IMR-90 (cell line): ENCODE results near the gene CCL2. TPM values are rescaled to one million over a fixed set of nuclear protein-coding genes. Genes with fewer than 3 reads are reported as not detected.

ENCODE experiments used
- ATAC-seq: fragments of 200-7000 bp; cut with Tn5 transposase; 2 replicates; pipeline ENCODE4 v1.9.1; 2020; ENCODE audit warnings: low read depth, mild to moderate bottlenecking, moderate library complexity
- BruUV-seq: library from RNA; stranded (reverse); fragments of 400-500 nt; replicated peaks from 2 replicates; lab custom pipeline; 2021; lab: Mats Ljungman, UMichigan
- CTCF ChIA-PET: fragments of 300-600 bp; formaldehyde crosslinking; extraction: SDS; loops from one replicate; lab custom pipeline; 2021; ENCODE audit warnings: antibody characterized with exemption; lab: Yijun Ruan, JAX
- POLR2A ChIA-PET: fragments of 300-600 bp; sonication (Branson Sonifier 250); formaldehyde crosslinking; loops from one replicate; lab custom pipeline; 2022; ENCODE audit warnings: antibody characterized with exemption; ENCODE audit not compliant: unreplicated experiment; lab: Charles Lee
- DNase-seq: peaks from one replicate; pipeline ENCODE4 v3.0.0; 2013
- H2AFZ ChIP-seq: replicated peaks from 2 replicates; pipeline ENCODE3; 2013; ENCODE audit warnings: low read length, mild to moderate bottlenecking; ENCODE audit not compliant: poor library complexity
- H2AK5ac ChIP-seq: 2 replicates; pipeline ENCODE4 v1.6.1; 2013; ENCODE audit warnings: low read depth, low read length, inconsistent platforms
- H2AK9ac ChIP-seq: replicated peaks from 2 replicates; pipeline ENCODE3; 2013; ENCODE audit warnings: mild to moderate bottlenecking, low read depth, low read length, moderate library complexity; ENCODE audit not compliant: poor library complexity
- H2BK120ac ChIP-seq: 2 replicates; pipeline ENCODE4 v1.6.1; 2013; ENCODE audit warnings: low read depth, low read length, inconsistent platforms
- H2BK15ac ChIP-seq: 3 replicates; pipeline ENCODE4 v1.6.1; 2013; ENCODE audit warnings: low read depth, low read length, inconsistent platforms
- H2BK20ac ChIP-seq: 2 replicates; pipeline ENCODE4 v1.6.1; 2013; ENCODE audit warnings: low read depth, mild to moderate bottlenecking, inconsistent platforms, low read length, moderate library complexity
- H2BK5ac ChIP-seq: 2 replicates; pipeline ENCODE4 v1.6.1; 2013; ENCODE audit warnings: mild to moderate bottlenecking, low read depth, low read length, inconsistent platforms; ENCODE audit not compliant: poor library complexity, severe bottlenecking
- H3K14ac ChIP-seq: replicated peaks from 2 replicates; pipeline ENCODE4 v1.6.1; 2013; ENCODE audit warnings: low read depth, low read length, inconsistent platforms
- H3K18ac ChIP-seq: 2 replicates; pipeline ENCODE4 v1.6.1; 2013; ENCODE audit warnings: low read depth, low read length, control low read depth
- H3K23ac ChIP-seq: 2 replicates; pipeline ENCODE4 v1.6.1; 2013; ENCODE audit warnings: low read depth, low read length, inconsistent platforms
- H3K27ac ChIP-seq: 2 replicates; pipeline ENCODE4 v1.5.1; 2013; ENCODE audit warnings: mild to moderate bottlenecking, control low read depth, low read length; ENCODE audit not compliant: insufficient read depth
- H3K27me3 ChIP-seq: 2 replicates; pipeline ENCODE4 v1.6.1; 2013; ENCODE audit warnings: low read length; ENCODE audit not compliant: control insufficient read depth, insufficient read depth
- H3K36me3 ChIP-seq: 2 replicates; pipeline ENCODE4 v1.6.1; 2013; ENCODE audit warnings: low read length, mixed read lengths; ENCODE audit not compliant: control insufficient read depth, insufficient read depth
- H3K4ac ChIP-seq: 2 replicates; pipeline ENCODE4 v1.6.1; 2013; ENCODE audit warnings: low read depth, low read length, inconsistent platforms
- H3K4me1 ChIP-seq: 2 replicates; pipeline ENCODE4 v1.6.1; 2013; ENCODE audit warnings: low read length, mixed read lengths; ENCODE audit not compliant: control insufficient read depth, insufficient read depth
- H3K4me2 ChIP-seq: 2 replicates; pipeline ENCODE4 v1.6.1; 2013; ENCODE audit warnings: low read depth, mild to moderate bottlenecking, control low read depth, low read length, moderate library complexity
- H3K4me3 ChIP-seq: 2 replicates; pipeline ENCODE4 v1.5.1; 2013; ENCODE audit warnings: low read depth, mild to moderate bottlenecking, control low read depth, low read length, moderate library complexity; ENCODE audit not compliant: insufficient read depth
- H3K56ac ChIP-seq: 2 replicates; pipeline ENCODE4 v1.6.1; 2013; ENCODE audit warnings: low read length, inconsistent platforms; ENCODE audit not compliant: insufficient read depth; ENCODE audit errors: extremely low read depth
- H3K79me1 ChIP-seq, 2 experiments: 2 replicates each; pipeline ENCODE4 v1.6.1; 2013; ENCODE audit warnings: low read length in 2 of 2, inconsistent platforms in 1 of 2, low read depth in 1 of 2
- H3K9ac ChIP-seq: 2 replicates; pipeline ENCODE4 v1.6.1; 2013; ENCODE audit warnings: low read depth, low read length, control low read depth
- H3K9me1 ChIP-seq: 2 replicates; pipeline ENCODE4 v1.6.1; 2013; ENCODE audit warnings: low read length, inconsistent platforms; ENCODE audit not compliant: insufficient read depth
- H3K9me3 ChIP-seq: 2 replicates; pipeline ENCODE4 v1.6.1; 2013; ENCODE audit warnings: low read length; ENCODE audit not compliant: control insufficient read depth, insufficient read depth
- H4K20me1 ChIP-seq: 2 replicates; pipeline ENCODE4 v1.6.1; 2013; ENCODE audit warnings: low read length, inconsistent platforms; ENCODE audit not compliant: insufficient read depth
- H4K5ac ChIP-seq: 2 replicates; pipeline ENCODE4 v1.6.1; 2013; ENCODE audit warnings: mild to moderate bottlenecking, low read depth, low read length, control low read depth
- H4K8ac ChIP-seq, 2 experiments: 2 replicates each; pipeline ENCODE4 v1.6.1; 2013; ENCODE audit warnings: low read depth in 2 of 2, low read length in 2 of 2, control low read depth in 1 of 2, inconsistent platforms in 1 of 2
- H4K91ac ChIP-seq: 2 replicates; pipeline ENCODE4 v1.6.1; 2013; ENCODE audit warnings: low read depth, low read length, inconsistent platforms; ENCODE audit not compliant: insufficient read depth
- CEBPB ChIP-seq: IDR thresholded peaks from 2 replicates; pipeline ENCODE4 v1.6.1; 2012; ENCODE audit warnings: low read depth, low read length, improper control_type of control experiment
- CHD1 ChIP-seq: IDR thresholded peaks from 2 replicates; pipeline ENCODE4 v1.6.1; 2012; ENCODE audit warnings: low read depth, low read length, improper control_type of control experiment
- FOS ChIP-seq: fragments of 150-350 bp; IDR thresholded peaks from 2 replicates; pipeline ENCODE4 v1.6.1; 2016; ENCODE audit warnings: low read depth, low read length
- MAFK ChIP-seq: IDR thresholded peaks from 2 replicates; pipeline ENCODE4 v1.6.1; 2012; ENCODE audit warnings: low read depth, low read length, improper control_type of control experiment
- MAZ ChIP-seq: IDR thresholded peaks from 2 replicates; pipeline ENCODE4 v1.6.1; 2012; ENCODE audit warnings: low read depth, mild to moderate bottlenecking, low read length, improper control_type of control experiment, moderate library complexity, borderline replicate concordance
- MXI1 ChIP-seq: IDR thresholded peaks from 2 replicates; pipeline ENCODE4 v1.6.1; 2012; ENCODE audit warnings: low read depth, mild to moderate bottlenecking, low read length, moderate library complexity, borderline replicate concordance
- NFE2L2 ChIP-seq: fragments of 150-350 bp; IDR thresholded peaks from 2 replicates; pipeline ENCODE4 v1.6.1; 2016; ENCODE audit warnings: low read depth, mild to moderate bottlenecking, low read length
- POLR2A ChIP-seq: IDR thresholded peaks from 2 replicates; pipeline ENCODE4 v1.6.1; 2012; ENCODE audit warnings: mild to moderate bottlenecking, low read depth, low read length
- RAD21 ChIP-seq: IDR thresholded peaks from 2 replicates; pipeline ENCODE4 v1.6.1; 2012; ENCODE audit warnings: low read length, improper control_type of control experiment
- WGBS, 2 experiments: methylation state at CpG; one replicate each; pipeline versions ENCODE4 v1.1.5 to v1.1.7; 2013; ENCODE audit warnings: missing lambda C conversion rate in 2 of 2; ENCODE audit not compliant: insufficient read length in 1 of 2; ENCODE audit errors: extremely low coverage in 2 of 2; 5-methylcytosine and 5-hydroxymethylcytosine counted together
- dilution Hi-C: fragments of 300-500 bp; cut with HindIII; formaldehyde crosslinking; loops from one replicate; pipeline ENCODE4 v1.14.3; 2018; ENCODE audit warnings: low sequenced_read_pairs; ENCODE audit not compliant: unreplicated experiment
- in situ Hi-C: fragments of 300-500 bp; cut with MboI; formaldehyde crosslinking; loops from 3 replicates; pipeline ENCODE4 v1.14.3; 2019; ENCODE audit warnings: low sequenced_read_pairs, inconsistent platforms, mixed read lengths
- intact Hi-C: fragments of 100-400 bp; cut with micrococcal nuclease; formaldehyde crosslinking; loops from 2 replicates; pipeline ENCODE4 v1.10.0; 2022
- polyA plus RNA-seq, 3 experiments: library from polyadenylated mRNA; depleted of rRNA; stranded (reverse); fragments of >200 nt; gene quantifications; 2 replicates each; pipeline ENCODE4 v1.2.3, GENCODE V29; 2012; ENCODE audit warnings: low replicate concordance in 1 of 3
- total RNA-seq: library from RNA; depleted of rRNA; stranded (reverse); fragments of >200 nt; gene quantifications from 2 replicates; pipeline ENCODE4 v1.2.3, GENCODE V29; 2012

The CCL2 gene
- total and polyA plus RNA-seq, 2 of the 4 experiments (the other 2 are of a cell fraction), result 103 to 206 TPM

DNA sequence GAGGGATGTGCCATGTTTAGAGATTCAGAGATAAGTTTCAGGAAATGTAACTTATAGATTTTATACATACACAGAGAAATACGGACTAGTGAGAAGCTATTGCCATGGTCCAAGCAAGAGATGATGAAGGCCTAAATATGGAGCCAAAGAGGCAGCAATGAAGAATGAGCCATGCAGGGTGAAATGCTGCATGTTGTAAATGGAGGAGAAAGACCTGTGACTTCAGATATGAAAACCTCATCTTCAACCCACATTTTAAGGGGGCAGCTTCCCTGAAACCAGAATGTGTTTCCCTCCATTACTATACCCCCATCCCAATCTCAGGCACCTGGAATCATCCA lies 2.9 kb downstream of the CCL2 start:
- intact Hi-C loops, result no loop called here
- H3K27me3 ChIP-seq, result no peaks in the 10 kb centered on the region
- H2BK120ac ChIP-seq, result no peak overlapping the region
- no peak overlapping the region for H3K14ac ChIP-seq
- no CpG with 5 or more reads among the region's 1 CpG for WGBS, 2 experiments
- H2BK5ac ChIP-seq, result no peak overlapping the region
- no peaks in the 10 kb centered on the region for H3K79me1 ChIP-seq
- H3K9ac ChIP-seq, result no peak overlapping the region
- H4K5ac ChIP-seq, result no peak overlapping the region
- peaks cover 3% of the 10 kb centered on the region; the same call in 1 of the 2 replicates for H3K36me3 ChIP-seq
- ATAC-seq (no peak), DNase-seq (no peak)
- peaks cover 16% of the 10 kb centered on the region for H3K4me1 ChIP-seq
- no peak overlapping the region for H3K56ac ChIP-seq
- TF ChIP-seq CHD1 (no peak), POLR2A (no peak), NFE2L2 (no peak), MAFK (no peak), FOS (no peak), RAD21 (no peak), CEBPB (no peak), MXI1 (no peak), MAZ (no peak)
- no peak overlapping the region for H2AK9ac ChIP-seq
- ChIA-PET CTCF (no interaction called here), POLR2A (interaction anchor here (1.4 kb wide), 1 partner anchor 93 kb away, joined by 5 read pairs; no protein-coding TSS in a partner anchor)
- BruUV-seq, result no TSS peak
- H3K9me3 ChIP-seq, result no peaks in the 10 kb centered on the region
- peaks cover 12% of the 10 kb centered on the region; the same call in 1 of the 2 replicates for H3K9me1 ChIP-seq
- no peak overlapping the region for H3K4me2 ChIP-seq
- in situ Hi-C loops, result loop anchor here (25.0 kb wide), 1 partner anchor 854 kb away; the partner anchor contains the start of genes FNDC8 and RAD51D
- no peak overlapping the region for H2BK20ac ChIP-seq
- no peak overlapping the region for H4K8ac ChIP-seq
- H4K91ac ChIP-seq, result no peak overlapping the region
- no peak overlapping the region for H3K4me3 ChIP-seq
- H3K23ac ChIP-seq, result no peak overlapping the region
- H2AFZ ChIP-seq, result no peak overlapping the region
- no peak overlapping the region for H2AK5ac ChIP-seq
- H4K20me1 ChIP-seq, result no peaks in the 10 kb centered on the region
- H3K27ac ChIP-seq, result no peak overlapping the region
- no peak overlapping the region for H3K18ac ChIP-seq
- no peak overlapping the region for H2BK15ac ChIP-seq
- no peak overlapping the region for H3K4ac ChIP-seq
- dilution Hi-C loops, result no loop called here
